ENCODE results near the gene GPR3.

The GPR3 gene

GRCh38 chr1:27358928-27359313 is 33.5 kb upstream of the GPR3 start:
- DNase-seq, result no peak

- DNase-seq, result no peak
Observed at GRCh38 chr1:27359822-27360158, 32.6 kb upstream of the GPR3 start.

- DNase-seq, result peak; percentile 20 to 49 (median 39)
Observed at GRCh38 chr1:27360159-27361043, 32.0 kb upstream of the GPR3 start.

- DNase-seq, result no peak
Observed at GRCh38 chr1:27361044-27361402, 31.4 kb upstream of the GPR3 start.

GRCh38 chr1:27361553-27361952 is 30.9 kb upstream of the GPR3 start:
- DNase-seq, result no peak

GRCh38 chr1:27363766-27364695 is 28.4 kb upstream of the GPR3 start:
- no peak for DNase-seq

- no peak for DNase-seq
Observed at GRCh38 chr1:27364696-27365371, 27.6 kb upstream of the GPR3 start.

- DNase-seq, result peak; percentile 50 to 75 (median 68)
Observed at GRCh38 chr1:27365372-27366112, 26.9 kb upstream of the GPR3 start.

GRCh38 chr1:27366113-27366410 is 26.4 kb upstream of the GPR3 start:
- peak; percentile 36 to 71 (median 66) for DNase-seq

GRCh38 chr1:27366411-27367159 is 25.8 kb upstream of the GPR3 start, which contains the start of gene MAP3K6:
TSS of gene MAP3K6 (minus strand) at chr1:27366961. CDS start at chr1:27366597, 364 bp downstream.
- DNase-seq, result peak in 1 of 5 experiments; percentile 24

GRCh38 chr1:27367160-27367650 is 25.2 kb upstream of the GPR3 start:
- DNase-seq, result no peak

- DNase-seq, result no peak
Observed at GRCh38 chr1:27368869-27369582, 23.4 kb upstream of the GPR3 start.

GRCh38 chr1:27372022-27372807 is 20.2 kb upstream of the GPR3 start:
- no peak for DNase-seq

- DNase-seq, result no peak
Observed at GRCh38 chr1:27372808-27373690, 19.4 kb upstream of the GPR3 start.

GRCh38 chr1:27374362-27375086 is 17.9 kb upstream of the GPR3 start, which contains the start of gene FCN3:
TSS of gene FCN3 (minus strand) at chr1:27374824. CDS start at chr1:27374818, 6 bp downstream.
- DNase-seq, result no peak

GRCh38 chr1:27377760-27378495 is 14.5 kb upstream of the GPR3 start:
- DNase-seq, result no peak

GRCh38 chr1:27379564-27380122 is 12.8 kb upstream of the GPR3 start:
- no peak for DNase-seq
